Neuronal stem cell (in vitro differentiated cells): Measurements from ENCODE around the gene IL21R.

Experiments used
- DNase-seq: peaks from one replicate; pipeline ENCODE4 v3.0.0-alpha.2; 2013; ENCODE audit warnings: low spot score
- H2AFZ ChIP-seq: one replicate; pipeline ENCODE4 v1.6.1; 2013; ENCODE audit warnings: mild to moderate bottlenecking, low read length, inconsistent platforms
- H2AK5ac ChIP-seq: 2 replicates; pipeline ENCODE4 v1.6.1; 2013; ENCODE audit warnings: low read depth, mild to moderate bottlenecking, inconsistent platforms, low read length, moderate library complexity, mixed read lengths
- H2BK120ac ChIP-seq: 2 replicates; pipeline ENCODE4 v1.6.1; 2013; ENCODE audit warnings: low read depth, mild to moderate bottlenecking, inconsistent platforms, low read length, moderate library complexity, mixed read lengths
- H2BK12ac ChIP-seq: one replicate; pipeline ENCODE4 v1.6.1; 2013; ENCODE audit warnings: low read length, inconsistent platforms
- H2BK15ac ChIP-seq: 2 replicates; pipeline ENCODE4 v1.6.1; 2013; ENCODE audit warnings: mild to moderate bottlenecking, low read length, inconsistent platforms, mixed read lengths
- H2BK5ac ChIP-seq: one replicate; pipeline ENCODE4 v1.6.1; 2013; ENCODE audit warnings: inconsistent platforms, mild to moderate bottlenecking, low read length, moderate library complexity
- H3K14ac ChIP-seq: one replicate; pipeline ENCODE4 v1.6.1; 2013; ENCODE audit warnings: low read length, inconsistent platforms
- H3K18ac ChIP-seq: 2 replicates; pipeline ENCODE4 v1.6.1; 2013; ENCODE audit warnings: low read length, inconsistent platforms
- H3K23ac ChIP-seq: 2 replicates; pipeline ENCODE4 v1.6.1; 2013; ENCODE audit warnings: low read depth, mild to moderate bottlenecking, mixed read lengths, low read length, inconsistent platforms; ENCODE audit not compliant: poor library complexity
- H3K27ac ChIP-seq: replicated peaks from 3 replicates; pipeline ENCODE4 v1.5.1; 2013; ENCODE audit warnings: low read length, inconsistent platforms
- H3K27me3 ChIP-seq, 3 experiments: 2 replicates each; pipeline ENCODE4 v1.6.1; 2013; ENCODE audit warnings: low read length in 3 of 3, mild to moderate bottlenecking in 2 of 3, inconsistent platforms in 1 of 3, low read depth in 1 of 3, mixed read lengths in 1 of 3, moderate library complexity in 1 of 3; ENCODE audit not compliant: control insufficient read depth in 3 of 3, insufficient read depth in 3 of 3
- H3K36me3 ChIP-seq, 2 donors: replicated peaks in 1 of 2; 2 replicates each; pipeline ENCODE4 v1.6.1; 2013; ENCODE audit warnings: low read length in 2 of 2; ENCODE audit not compliant: control insufficient read depth in 2 of 2, insufficient read depth in 2 of 2
- H3K4ac ChIP-seq: 2 replicates; pipeline ENCODE4 v1.6.1; 2013; ENCODE audit warnings: inconsistent platforms, mild to moderate bottlenecking, low read length, moderate library complexity
- H3K4me1 ChIP-seq, 2 donors: 1 replicate in 1 of 2; 2 replicates in 1 of 2; pipeline ENCODE4 v1.6.1; 2013; ENCODE audit warnings: low read length in 2 of 2, low read depth in 1 of 2; ENCODE audit not compliant: control insufficient read depth in 2 of 2, insufficient read depth in 1 of 2
- H3K4me2 ChIP-seq: one replicate; pipeline ENCODE4 v1.6.1; 2013; ENCODE audit warnings: mild to moderate bottlenecking, low read length, inconsistent platforms; ENCODE audit not compliant: insufficient read depth, poor library complexity, severe bottlenecking
- H3K4me3 ChIP-seq, 2 donors: 2 replicates each; pipeline ENCODE4 v1.5.1; 2013; ENCODE audit warnings: low read length in 2 of 2, mild to moderate bottlenecking in 2 of 2, inconsistent platforms in 1 of 2, moderate library complexity in 1 of 2
- H3K79me1 ChIP-seq: one replicate; pipeline ENCODE4 v1.6.1; 2013; ENCODE audit warnings: low read depth, mild to moderate bottlenecking, inconsistent platforms, low read length, moderate library complexity
- H3K9ac ChIP-seq: one replicate; pipeline ENCODE4 v1.6.1; 2013; ENCODE audit warnings: mild to moderate bottlenecking, low read depth, low read length, inconsistent platforms; ENCODE audit not compliant: poor library complexity
- H3K9me3 ChIP-seq, 2 donors: replicated peaks in 1 of 2; 2 replicates each; pipeline versions ENCODE3 to v1.6.1; 2013; ENCODE audit warnings: low read length in 2 of 2, mild to moderate bottlenecking in 2 of 2, inconsistent platforms in 1 of 2, low read depth in 1 of 2, mixed read lengths in 1 of 2, moderate library complexity in 1 of 2; ENCODE audit not compliant: control insufficient read depth in 2 of 2, insufficient read depth in 1 of 2
- H4K8ac ChIP-seq: one replicate; pipeline ENCODE4 v1.6.1; 2013; ENCODE audit warnings: low read depth, mild to moderate bottlenecking, inconsistent platforms, low read length, moderate library complexity
- H4K91ac ChIP-seq: one replicate; pipeline ENCODE4 v1.6.1; 2013; ENCODE audit warnings: low read length, low read depth, mild to moderate bottlenecking, inconsistent platforms; ENCODE audit not compliant: poor library complexity
- WGBS, 2 donors: extraction: QIAGEN DNeasy Blood & Tissue Kit; methylation state at CpG; one replicate each; pipeline ENCODE4 v1.1.7; 2013; ENCODE audit warnings: missing lambda C conversion rate in 2 of 2, mixed read lengths in 1 of 2; ENCODE audit not compliant: insufficient read length in 2 of 2, insufficient replicate concordance in 1 of 2; ENCODE audit errors: extremely low coverage in 2 of 2; 5-methylcytosine and 5-hydroxymethylcytosine counted together

The IL21R gene

GRCh38 chr16:27475561-27475960 is 73.6 kb downstream of the IL21R start:
- Histone ChIP-seq H3K9ac (no peak overlapping the region), H2BK5ac (no peak overlapping the region), H3K18ac (no peak overlapping the region), H2BK15ac (no peak overlapping the region), H3K36me3 (peaks cover 51 to 99% of the 10 kb centered on the region in 2 donors), H3K27me3 (no peaks in the 10 kb centered on the region), H3K14ac (no peak overlapping the region), H4K91ac (no peak overlapping the region), H3K4me3 (no peak overlapping the region), H3K4me2 (no peak overlapping the region), H4K8ac (no peak overlapping the region), H3K4ac (no peak overlapping the region), H2BK120ac (no peak overlapping the region), H2AFZ (no peak overlapping the region), H3K9me3 (peaks cover 0 to 3% of the 10 kb centered on the region in 2 donors), H3K27ac (no peak overlapping the region), H3K4me1 (no peaks in the 10 kb centered on the region), H3K23ac (no peak overlapping the region), H2BK12ac (no peak overlapping the region), H3K79me1 (no peaks in the 10 kb centered on the region), H2AK5ac (no peak overlapping the region)
- DNase-seq, result no peak
- no CpG with 5 or more reads among the region's 9 CpGs for WGBS, 2 donors

- DNase-seq, result no peak
- H2BK5ac ChIP-seq, result no peak overlapping the region
- no CpG with 5 or more reads among the region's 9 CpGs for WGBS, 2 donors
- H3K4me3 ChIP-seq, result no peak overlapping the region
- peaks cover 45 to 99% of the 10 kb centered on the region in 2 donors for H3K36me3 ChIP-seq
- no peak overlapping the region for H3K23ac ChIP-seq
- no peak overlapping the region for H2BK15ac ChIP-seq
- H3K79me1 ChIP-seq, result no peaks in the 10 kb centered on the region
- no peak overlapping the region for H3K27ac ChIP-seq
- H3K14ac ChIP-seq, result no peak overlapping the region
- no peak overlapping the region for H3K9ac ChIP-seq
- no peaks in the 10 kb centered on the region for H3K9me3 ChIP-seq
- no peak overlapping the region for H4K91ac ChIP-seq
- no peak overlapping the region for H3K18ac ChIP-seq
- H2BK12ac ChIP-seq, result no peak overlapping the region
- H2AFZ ChIP-seq, result no peak overlapping the region
- no peak overlapping the region for H2BK120ac ChIP-seq
- H3K4me1 ChIP-seq, result no peaks in the 10 kb centered on the region
- H2AK5ac ChIP-seq, result no peak overlapping the region
- H3K4me2 ChIP-seq, result no peak overlapping the region
- no peaks in the 10 kb centered on the region for H3K27me3 ChIP-seq
- H3K4ac ChIP-seq, result no peak overlapping the region
- H4K8ac ChIP-seq, result no peak overlapping the region
These were observed 74.3 kb downstream of the IL21R start for GRCh38 chr16:27476240-27476639.

- Histone ChIP-seq H2BK15ac (no peak overlapping the region), H3K4ac (no peak overlapping the region), H3K27ac (no peak overlapping the region), H2AK5ac (no peak overlapping the region), H3K4me2 (no peak overlapping the region), H4K8ac (no peak overlapping the region), H2BK120ac (no peak overlapping the region), H2AFZ (no peak overlapping the region), H3K14ac (no peak overlapping the region), H2BK5ac (no peak overlapping the region), H3K23ac (no peak overlapping the region), H3K36me3 (peaks cover 55 to 99% of the 10 kb centered on the region in 2 donors), H3K9me3 (no peaks in the 10 kb centered on the region), H3K4me3 (no peak overlapping the region), H3K9ac (no peak overlapping the region), H2BK12ac (no peak overlapping the region), H3K18ac (no peak overlapping the region), H3K27me3 (no peaks in the 10 kb centered on the region), H3K79me1 (peaks cover 3% of the 10 kb centered on the region), H4K91ac (no peak overlapping the region), H3K4me1 (no peaks in the 10 kb centered on the region)
- no peak for DNase-seq
- WGBS, 2 donors, result no CpG with 5 or more reads among the region's 7 CpGs
These were observed 78.8 kb downstream of the IL21R start for GRCh38 chr16:27480761-27481160.

- no CpG with 5 or more reads among the region's 15 CpGs for WGBS, 2 donors
- Histone ChIP-seq H3K27me3 (no peaks in the 10 kb centered on the region), H2BK12ac (no peak overlapping the region), H2BK5ac (peak overlapping the region; percentile 25), H3K9me3 (no peaks in the 10 kb centered on the region), H2BK15ac (no peak overlapping the region), H3K36me3 (peaks cover 54 to 99% of the 10 kb centered on the region in 2 donors), H4K91ac (no peak overlapping the region), H3K23ac (no peak overlapping the region), H2AFZ (no peak overlapping the region), H3K14ac (peak overlapping the region; percentile 60), H3K18ac (no peak overlapping the region), H3K9ac (no peak overlapping the region), H2AK5ac (no peak overlapping the region), H2BK120ac (no peak overlapping the region), H4K8ac (no peak overlapping the region), H3K4me3 (no peak overlapping the region), H3K79me1 (peaks cover 3% of the 10 kb centered on the region), H3K4me2 (no peak overlapping the region), H3K4me1 (no peaks in the 10 kb centered on the region), H3K4ac (no peak overlapping the region), H3K27ac (no peak overlapping the region)
- no peak for DNase-seq
These were observed 79.4 kb downstream of the IL21R start for GRCh38 chr16:27481282-27481934.
